CD1c-positive myeloid dendritic cell (primary cell): ENCODE measurements around the gene CTNNBL1.

Experiments
- DNase-seq: peaks from one replicate; pipeline ENCODE4 v3.0.0-alpha.2; 2016; ENCODE audit errors: extremely low spot score

Gene CTNNBL1

GRCh38 chr20:37737826-37738420 lies 44.1 kb downstream of the CTNNBL1 start:
- no peak for DNase-seq

- DNase-seq = no peak
Measured at GRCh38 chr20:37741055-37741454, 47.2 kb downstream of the CTNNBL1 start.

GRCh38 chr20:37741570-37741969 lies 47.7 kb downstream of the CTNNBL1 start:
- DNase-seq = no peak

GRCh38 chr20:37742131-37742530 lies 48.3 kb downstream of the CTNNBL1 start:
- no peak for DNase-seq

GRCh38 chr20:37744347-37744746 lies 50.5 kb downstream of the CTNNBL1 start:
- no peak for DNase-seq

GRCh38 chr20:37745553-37745952 lies 51.7 kb downstream of the CTNNBL1 start:
- DNase-seq = no peak

GRCh38 chr20:37748015-37748414 lies 54.2 kb downstream of the CTNNBL1 start:
- no peak for DNase-seq

- DNase-seq = no peak
Measured at GRCh38 chr20:37749218-37749617, 55.4 kb downstream of the CTNNBL1 start.

GRCh38 chr20:37749620-37750403 lies 56.0 kb downstream of the CTNNBL1 start:
- DNase-seq = no peak

- no peak for DNase-seq
Measured at GRCh38 chr20:37755665-37756064, 61.8 kb downstream of the CTNNBL1 start.

- DNase-seq = no peak
Measured at GRCh38 chr20:37756234-37756633, 62.4 kb downstream of the CTNNBL1 start.

GRCh38 chr20:37757550-37757949 lies 63.7 kb downstream of the CTNNBL1 start:
- DNase-seq = no peak

- DNase-seq = no peak
Measured at GRCh38 chr20:37758332-37758731, 64.5 kb downstream of the CTNNBL1 start.

GRCh38 chr20:37759052-37759553 lies 65.3 kb downstream of the CTNNBL1 start:
- no peak for DNase-seq

GRCh38 chr20:37759761-37760209 lies 66.0 kb downstream of the CTNNBL1 start:
- no peak for DNase-seq

- DNase-seq = no peak
Measured at GRCh38 chr20:37760322-37760721, 66.5 kb downstream of the CTNNBL1 start.

- no peak for DNase-seq
Measured at GRCh38 chr20:37762716-37763485, 69.1 kb downstream of the CTNNBL1 start.

GRCh38 chr20:37764333-37764935 lies 70.6 kb downstream of the CTNNBL1 start:
- no peak for DNase-seq

GRCh38 chr20:37770908-37771307 lies 77.1 kb downstream of the CTNNBL1 start:
- DNase-seq = no peak

GRCh38 chr20:37773291-37773826 lies 79.5 kb downstream of the CTNNBL1 start:
- no peak for DNase-seq

GRCh38 chr20:37774156-37774555 lies 80.3 kb downstream of the CTNNBL1 start:
- DNase-seq = no peak

GRCh38 chr20:37775200-37775599 lies 81.4 kb downstream of the CTNNBL1 start:
- no peak for DNase-seq
